Measurements from ENCODE around the gene SIPA1L3. TPM values are rescaled to one million over a fixed set of nuclear protein-coding genes. Genes with fewer than 3 reads are reported as not detected.

SIPA1L3 gene
- total and polyA plus RNA-seq, 9 of the 15 experiments (the other 6 are each of a cell fraction or from before 2014, with no cell fraction given), result 0.01 to 6.1 (median 2.5) TPM

GRCh38 chr19:38183251-38183897 is 276.4 kb downstream of the SIPA1L3 start:
- DNase-seq (ENCODE audit: extremely low read depth in 1 of 4, low spot score in 3 of 4) (peak; percentile 78 to 89 (median 88)), ATAC-seq (peak; percentile 99)

More at GRCh38 chr19:38183251-38183897, 276.4 kb downstream of the SIPA1L3 start:
- Histone ChIP-seq H3K4me1 (replicated peaks in 1 of 2; ENCODE audit: control insufficient read depth in 2 of 2, insufficient read depth in 2 of 2, low read length in 2 of 2) (peaks cover 13 to 18% of the 10 kb centered on the region in 2 experiments; a peak in 4 of 5 replicates), H2AFZ (ENCODE audit: low read depth, low read length) (peak overlapping the region; percentile 82), H3K27me3 (ENCODE audit: control insufficient read depth in 2 of 2, insufficient read depth in 2 of 2, low read length in 2 of 2) (no peaks in the 10 kb centered on the region; a peak in 1 of 5 replicates), H3K36me3 (ENCODE audit: control insufficient read depth, insufficient read depth, low read length) (no peaks in the 10 kb centered on the region), H3K79me2 (ENCODE audit: control insufficient read depth, insufficient read depth, low read length) (no peaks in the 10 kb centered on the region), H4K20me1 (replicated peaks; ENCODE audit: control insufficient read depth, insufficient read depth, low read length) (no peaks in the 10 kb centered on the region; the same call in 1 of the 2 replicates), H3K9me1 (ENCODE audit: control insufficient read depth, insufficient read depth, low read length) (no peaks in the 10 kb centered on the region), H3K9ac (ENCODE audit: insufficient read depth in 1 of 2, low read depth in 2 of 2, low read length in 2 of 2) (peak overlapping the region in 1 of 2 experiments; percentile 48; a peak in 2 of 4 replicates), H3K4me2 (ENCODE audit: insufficient read depth, low read length) (peak overlapping the region; percentile 89), H3K27ac (ENCODE audit: extremely low read depth, low read depth, low read length) (no peak overlapping the region), H3K9me3 (replicated peaks; ENCODE audit: control insufficient read depth, insufficient read depth, low read depth, low read length) (peaks cover 2% of the 10 kb centered on the region; the same call in 1 of the 2 replicates), H3K4me3 (peak overlapping the region; percentile 25)
- WGBS (ENCODE audit: insufficient coverage, low coverage, missing lambda C conversion rate), result 0% methylated on average over 28 of the region's 30 CpGs
- CTCF ChIA-PET (ENCODE audit: low intra/inter-chr PET ratio), result no interaction called here
- in situ Hi-C loops (cut with MboI), result no loop called here
- intact Hi-C loops (cut with micrococcal nuclease), result no loop called here
- no peak for TF ChIP-seq THAP7 (CRISPR knock-in tag; IDR thresholded peaks at IDR 0.05)
- peak; percentile 18; the same call in 1 of the 2 replicates for TF ChIP-seq TFAP4 (CRISPR knock-in tag; IDR thresholded peaks at IDR 0.05; ENCODE audit: borderline replicate concordance)
- TF ChIP-seq SMARCE1 (IDR thresholded peaks at IDR 0.05), result 0 out of 2 replicates have a peak, but pooled peaks have one; percentile 16
- no peak for TF ChIP-seq SMARCC2 (IDR thresholded peaks at IDR 0.05; ENCODE audit: low read depth)
- 0 out of 2 replicates have a peak, but pooled peaks have one; percentile 29 for TF ChIP-seq GABPB1 (CRISPR knock-in tag; IDR thresholded peaks at IDR 0.05)
- TF ChIP-seq VEZF1 (CRISPR knock-in tag; IDR thresholded peaks at IDR 0.05), result peak; percentile 60
- 0 out of 4 replicates have a peak, but pooled peaks have one; percentile 3 to 8 for TF ChIP-seq NRF1 (conservative IDR thresholded peaks at IDR 0.05 in 1 of 2, IDR thresholded peaks at IDR 0.05 in 1 of 2)
- no peak for TF ChIP-seq BRCA1 (IDR thresholded peaks at IDR 0.05)
- no peak for TF ChIP-seq BRCA1 (CRISPR knock-in tag; IDR thresholded peaks at IDR 0.05)
- TF ChIP-seq MAZ (CRISPR knock-in tag; conservative IDR thresholded peaks at IDR 0.05 in 1 of 2, IDR thresholded peaks at IDR 0.05 in 1 of 2), result peak in 1 of 2 experiments; percentile 35; a peak in 1 of 4 replicates
- 0 out of 2 replicates have a peak, but pooled peaks have one; percentile 45 for TF ChIP-seq NFIC (IDR thresholded peaks at IDR 0.05)
- no peak for TF ChIP-seq ATF4 (CRISPR knock-in tag; IDR thresholded peaks at IDR 0.05)
- no peak for TF ChIP-seq MAFF (IDR thresholded peaks at IDR 0.05; ENCODE audit: low read length)
- TF ChIP-seq SAP30 (IDR thresholded peaks at IDR 0.05; ENCODE audit: borderline replicate concordance, insufficient read depth, low read depth, low read length, poor library complexity, severe bottlenecking), result peak; percentile 35
- peak; percentile 96 for TF ChIP-seq EGR1 (conservative IDR thresholded peaks at IDR 0.05)
- POLR2A ChIA-PET, result interaction anchor here (0.6 to 1.3 kb wide), 9 partner anchors 8 to 654 kb away, joined by 3 to 5 read pairs (median 3); no protein-coding TSS in a partner anchor
- BruUV-seq (replicated peaks), result no TSS peak
- FAIRE-seq, result peak; percentile 75

All from K562 (cell line).